ENCODE results near the gene POU3F3.

DNA sequence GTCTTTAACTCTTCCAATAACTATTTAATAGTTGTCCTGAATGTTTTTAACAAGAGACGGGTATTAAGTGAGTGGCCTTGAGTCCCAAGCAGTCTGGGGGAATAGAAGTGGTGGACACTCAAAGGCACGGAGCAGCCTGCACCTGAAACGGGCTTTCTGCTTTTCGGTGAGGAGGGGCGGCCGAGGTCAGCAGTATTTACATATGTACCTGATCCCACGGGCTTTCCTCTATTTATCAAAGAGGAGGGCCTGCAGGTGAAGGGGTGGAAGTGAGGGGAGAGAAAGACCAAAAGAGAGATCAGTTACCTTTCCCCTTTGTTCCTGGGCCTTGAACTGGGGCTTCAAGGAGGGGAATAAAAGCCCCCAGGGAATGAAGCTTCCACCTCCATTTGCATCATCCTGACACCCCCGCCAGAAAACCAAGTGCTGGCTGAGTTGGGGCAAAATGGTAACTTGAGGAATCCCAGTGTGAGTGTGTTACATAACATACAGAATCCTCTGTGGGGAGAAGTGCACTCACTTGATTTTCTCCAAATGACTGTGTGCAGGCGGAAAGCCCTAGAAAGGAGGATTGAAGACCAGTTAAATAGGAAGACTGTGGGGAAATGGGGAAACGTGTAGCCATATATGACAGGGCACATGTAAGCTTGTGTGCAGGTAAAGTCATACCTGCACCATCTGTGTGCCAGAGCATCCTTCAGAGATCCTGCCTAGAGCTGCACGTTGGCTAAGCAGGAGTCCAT is 12.4 kb downstream of the POU3F3 start:
- TF ChIP-seq, protein P1, sequence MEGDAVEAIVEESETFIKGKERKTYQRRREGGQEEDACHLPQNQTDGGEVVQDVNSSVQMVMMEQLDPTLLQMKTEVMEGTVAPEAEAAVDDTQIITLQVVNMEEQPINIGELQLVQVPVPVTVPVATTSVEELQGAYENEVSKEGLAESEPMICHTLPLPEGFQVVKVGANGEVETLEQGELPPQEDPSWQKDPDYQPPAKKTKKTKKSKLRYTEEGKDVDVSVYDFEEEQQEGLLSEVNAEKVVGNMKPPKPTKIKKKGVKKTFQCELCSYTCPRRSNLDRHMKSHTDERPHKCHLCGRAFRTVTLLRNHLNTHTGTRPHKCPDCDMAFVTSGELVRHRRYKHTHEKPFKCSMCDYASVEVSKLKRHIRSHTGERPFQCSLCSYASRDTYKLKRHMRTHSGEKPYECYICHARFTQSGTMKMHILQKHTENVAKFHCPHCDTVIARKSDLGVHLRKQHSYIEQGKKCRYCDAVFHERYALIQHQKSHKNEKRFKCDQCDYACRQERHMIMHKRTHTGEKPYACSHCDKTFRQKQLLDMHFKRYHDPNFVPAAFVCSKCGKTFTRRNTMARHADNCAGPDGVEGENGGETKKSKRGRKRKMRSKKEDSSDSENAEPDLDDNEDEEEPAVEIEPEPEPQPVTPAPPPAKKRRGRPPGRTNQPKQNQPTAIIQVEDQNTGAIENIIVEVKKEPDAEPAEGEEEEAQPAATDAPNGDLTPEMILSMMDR (IDR thresholded peaks at IDR 0.05): no peak
- TF ChIP-seq, protein P2, sequence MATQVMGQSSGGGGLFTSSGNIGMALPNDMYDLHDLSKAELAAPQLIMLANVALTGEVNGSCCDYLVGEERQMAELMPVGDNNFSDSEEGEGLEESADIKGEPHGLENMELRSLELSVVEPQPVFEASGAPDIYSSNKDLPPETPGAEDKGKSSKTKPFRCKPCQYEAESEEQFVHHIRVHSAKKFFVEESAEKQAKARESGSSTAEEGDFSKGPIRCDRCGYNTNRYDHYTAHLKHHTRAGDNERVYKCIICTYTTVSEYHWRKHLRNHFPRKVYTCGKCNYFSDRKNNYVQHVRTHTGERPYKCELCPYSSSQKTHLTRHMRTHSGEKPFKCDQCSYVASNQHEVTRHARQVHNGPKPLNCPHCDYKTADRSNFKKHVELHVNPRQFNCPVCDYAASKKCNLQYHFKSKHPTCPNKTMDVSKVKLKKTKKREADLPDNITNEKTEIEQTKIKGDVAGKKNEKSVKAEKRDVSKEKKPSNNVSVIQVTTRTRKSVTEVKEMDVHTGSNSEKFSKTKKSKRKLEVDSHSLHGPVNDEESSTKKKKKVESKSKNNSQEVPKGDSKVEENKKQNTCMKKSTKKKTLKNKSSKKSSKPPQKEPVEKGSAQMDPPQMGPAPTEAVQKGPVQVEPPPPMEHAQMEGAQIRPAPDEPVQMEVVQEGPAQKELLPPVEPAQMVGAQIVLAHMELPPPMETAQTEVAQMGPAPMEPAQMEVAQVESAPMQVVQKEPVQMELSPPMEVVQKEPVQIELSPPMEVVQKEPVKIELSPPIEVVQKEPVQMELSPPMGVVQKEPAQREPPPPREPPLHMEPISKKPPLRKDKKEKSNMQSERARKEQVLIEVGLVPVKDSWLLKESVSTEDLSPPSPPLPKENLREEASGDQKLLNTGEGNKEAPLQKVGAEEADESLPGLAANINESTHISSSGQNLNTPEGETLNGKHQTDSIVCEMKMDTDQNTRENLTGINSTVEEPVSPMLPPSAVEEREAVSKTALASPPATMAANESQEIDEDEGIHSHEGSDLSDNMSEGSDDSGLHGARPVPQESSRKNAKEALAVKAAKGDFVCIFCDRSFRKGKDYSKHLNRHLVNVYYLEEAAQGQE (IDR thresholded peaks at IDR 0.05; ENCODE audit: insufficient read depth in 1 of 2, low read depth in 2 of 2, low read length in 1 of 2): no peak
- no peak for TF ChIP-seq POLR2AphosphoS5 (IDR thresholded peaks at IDR 0.05; ENCODE audit: low read depth, low read length)

Measured in Panc1 (cell line).